Activated CD4-positive, alpha-beta T cell treated with anti-CD3 and anti-CD28 coated beads, Interleukin-2, amount 50 U/mL, for 48 hours (primary cell): ENCODE results near the gene TNFSF11.

Experiments used
- DNase-seq, 2 experiments: peaks; one replicate each; pipeline ENCODE4 v3.0.0-alpha.2; 2020

The TNFSF11 gene

GRCh38 chr13:42612021-42612765 lies 38.2 kb downstream of the TNFSF11 start:
- no peak for DNase-seq

GRCh38 chr13:42614436-42615035 lies 40.6 kb downstream of the TNFSF11 start:
- no peak for DNase-seq

- no peak for DNase-seq
Observed at GRCh38 chr13:42615691-42616090, 41.7 kb downstream of the TNFSF11 start.

GRCh38 chr13:42617221-42617620 lies 43.3 kb downstream of the TNFSF11 start:
- DNase-seq = no peak

GRCh38 chr13:42623916-42624315 lies 50.0 kb downstream of the TNFSF11 start:
- DNase-seq = no peak

- no peak for DNase-seq
Observed at GRCh38 chr13:42625611-42626010, 51.7 kb downstream of the TNFSF11 start.

GRCh38 chr13:42626176-42626860 lies 52.4 kb downstream of the TNFSF11 start:
- no peak for DNase-seq

GRCh38 chr13:42628666-42629065 lies 54.7 kb downstream of the TNFSF11 start:
- DNase-seq = no peak

GRCh38 chr13:42631181-42631580 lies 57.2 kb downstream of the TNFSF11 start:
- no peak for DNase-seq

- DNase-seq = no peak
Observed at GRCh38 chr13:42633495-42633894, 59.5 kb downstream of the TNFSF11 start.

- DNase-seq = no peak
Observed at GRCh38 chr13:42638101-42638500, 64.1 kb downstream of the TNFSF11 start.

GRCh38 chr13:42638886-42639285 lies 64.9 kb downstream of the TNFSF11 start:
- DNase-seq = no peak

- no peak for DNase-seq
Observed at GRCh38 chr13:42643076-42643475, 69.1 kb downstream of the TNFSF11 start.

- no peak for DNase-seq
Observed at GRCh38 chr13:42644841-42645240, 70.9 kb downstream of the TNFSF11 start.

- DNase-seq = no peak
Observed at GRCh38 chr13:42645717-42646116, 71.8 kb downstream of the TNFSF11 start.

GRCh38 chr13:42649141-42649540 lies 75.2 kb downstream of the TNFSF11 start:
- DNase-seq = no peak

GRCh38 chr13:42649831-42650230 lies 75.9 kb downstream of the TNFSF11 start:
- no peak for DNase-seq

- no peak for DNase-seq
Observed at GRCh38 chr13:42650506-42650905, 76.6 kb downstream of the TNFSF11 start.

GRCh38 chr13:42651936-42652641 lies 78.1 kb downstream of the TNFSF11 start:
- DNase-seq = no peak

- DNase-seq = no peak
Observed at GRCh38 chr13:42652642-42653415, 78.9 kb downstream of the TNFSF11 start.

GRCh38 chr13:42653679-42654078 lies 79.7 kb downstream of the TNFSF11 start:
- DNase-seq = no peak

- no peak for DNase-seq
Observed at GRCh38 chr13:42654212-42654611, 80.3 kb downstream of the TNFSF11 start.

GRCh38 chr13:42654722-42655121 lies 80.8 kb downstream of the TNFSF11 start:
- DNase-seq = no peak
